Effector CD8-positive, alpha-beta T cell (primary cell): Measurements from ENCODE around the gene HMX2.

ENCODE experiments used
- DNase-seq: peaks from one replicate; lab custom pipeline; 2025; lab: John Stamatoyannopoulos, UW

Gene HMX2

DNA sequence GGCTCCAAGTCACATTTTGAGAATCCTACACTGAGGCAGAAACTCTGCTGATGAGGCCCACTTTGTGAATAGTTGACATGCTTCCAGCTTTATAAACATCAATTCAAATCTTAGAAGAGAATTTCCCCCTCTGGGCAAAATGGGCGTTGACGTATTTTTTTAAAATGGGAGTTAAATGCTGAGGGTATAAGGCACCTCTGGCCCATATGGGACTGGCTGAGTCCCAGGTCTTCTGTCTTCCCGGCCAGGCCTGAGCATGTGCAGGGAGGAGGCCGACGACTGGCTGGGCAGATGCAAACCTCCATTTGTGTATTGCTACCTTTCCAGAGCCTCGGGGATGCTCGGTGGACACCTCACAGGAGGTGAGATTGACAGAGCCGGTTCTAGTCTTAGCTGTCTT is 44.0 kb downstream of the HMX2 start:
- DNase-seq = no peak

DNA sequence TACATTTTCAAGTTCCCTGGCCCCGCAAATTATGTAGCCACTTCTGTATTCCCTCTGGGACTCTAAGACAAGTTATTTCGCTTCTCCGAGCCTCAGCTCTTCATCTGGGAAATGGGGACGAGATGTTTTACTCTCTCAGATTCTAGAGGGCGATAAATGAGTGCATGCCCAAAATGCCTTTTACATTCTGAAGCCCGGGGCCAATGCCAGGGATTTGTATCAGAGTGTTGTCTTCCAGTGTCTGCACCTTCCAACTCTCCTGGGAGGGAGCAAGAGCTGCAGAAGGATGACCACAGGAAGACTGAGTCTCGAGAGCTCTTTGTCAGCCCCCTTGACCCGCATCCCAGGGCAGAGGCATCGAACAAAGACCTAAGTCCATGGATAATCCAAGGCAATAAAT is 46.1 kb downstream of the HMX2 start:
- DNase-seq = no peak
